Suprapubic skin (tissue), 4 donors: Measurements from ENCODE around the gene RAB14.

Source experiments
- CTCF ChIP-seq, 2 donors: fragments of 200-600 bp in 1 of 2; fragments of 450-650 bp in 1 of 2; sonication (generic) in 1 of 2; IDR thresholded peaks; one replicate each; pipeline ENCODE4 v1.5.1; 2016 to 2019; ENCODE audit warnings: antibody characterized with exemption in 2 of 2, mild to moderate bottlenecking in 1 of 2, moderate library complexity in 1 of 2
- EP300 ChIP-seq: sonication (generic); formaldehyde crosslinking; IDR thresholded peaks from one replicate; pipeline ENCODE4 v1.6.1; 2017; ENCODE audit warnings: antibody characterized with exemption
- POLR2A ChIP-seq, 2 donors: fragments of 450-650 bp; IDR thresholded peaks; one replicate each; pipeline ENCODE4 v1.6.1; 2017; ENCODE audit warnings: antibody characterized with exemption in 2 of 2, mild to moderate bottlenecking in 2 of 2, moderate library complexity in 2 of 2
- POLR2AphosphoS5 ChIP-seq, 3 donors: sonication (generic); formaldehyde crosslinking; IDR thresholded peaks; one replicate each; pipeline ENCODE4 v1.6.1; 2017; ENCODE audit warnings: antibody characterized with exemption in 3 of 3

GRCh38 chr9:121189006-121189405 is 12.7 kb downstream of the RAB14 start:
- TF ChIP-seq POLR2A (IDR thresholded peaks at IDR 0.05) (no peak), CTCF (IDR thresholded peaks at IDR 0.05) (no peak), POLR2AphosphoS5 (IDR thresholded peaks at IDR 0.05) (no peak), EP300 (no peak)
